Thoracic aorta (tissue), 2 donors: ENCODE data around the gene RPS6KA3. TPM values are rescaled to one million over a fixed set of nuclear protein-coding genes. Genes with fewer than 3 reads are reported as not detected.

Experiments used
- ATAC-seq: fragments of 150-250 bp; one replicate; pipeline ENCODE4 v1.8.0; 2017; ENCODE audit warnings: low read depth; ENCODE audit not compliant: insufficient number of reproducible peaks, low FRiP score
- DNase-seq: peaks from one replicate; pipeline ENCODE4 v3.0.0-alpha.2; 2020; ENCODE audit warnings: low spot score
- H3K27ac ChIP-seq, 2 donors: fragments of 200-600 bp; sonication (generic); 1 replicate in 1 of 2; 2 replicates in 1 of 2; pipeline ENCODE4 v1.5.1; 2016; ENCODE audit warnings: mild to moderate bottlenecking in 2 of 2, moderate library complexity in 2 of 2
- H3K27me3 ChIP-seq: fragments of 200-600 bp; sonication (generic); replicated peaks from 2 replicates; pipeline ENCODE4 v1.6.0; 2016; ENCODE audit warnings: mild to moderate bottlenecking; ENCODE audit not compliant: insufficient read depth
- H3K36me3 ChIP-seq: fragments of 200-600 bp; sonication (generic); one replicate; pipeline ENCODE4 v1.5.1; 2016
- H3K4me1 ChIP-seq, 2 donors: fragments of 200-600 bp; sonication (generic); 1 replicate in 1 of 2; 2 replicates in 1 of 2; pipeline versions ENCODE4 v1.5.1 to v1.6.0; 2016; ENCODE audit warnings: low read depth in 2 of 2, mild to moderate bottlenecking in 1 of 2; ENCODE audit not compliant: control insufficient read depth in 1 of 2
- H3K4me3 ChIP-seq: fragments of 200-600 bp; sonication (generic); 2 replicates; pipeline ENCODE4 v1.5.1; 2016; ENCODE audit warnings: mild to moderate bottlenecking
- H3K9me3 ChIP-seq: fragments of 200-600 bp; sonication (generic); 2 replicates; pipeline ENCODE4 v1.5.1; 2016
- total RNA-seq, 2 donors: library from RNA; depleted of rRNA; stranded (reverse); fragments of >200 nt; gene quantifications; one replicate each; pipeline versions ENCODE4 v1.1.0 to v1.2.3, GENCODE V29; 2016
- TF ChIP-seq, protein P1 (sequence below): fragments of 200-600 bp; sonication (generic); IDR thresholded peaks from one replicate; pipeline ENCODE4 v1.5.1; 2019; ENCODE audit warnings: antibody characterized with exemption

The RPS6KA3 gene
- total RNA-seq, 2 donors from 2014 or later = 24.0 to 64.5 TPM

DNA sequence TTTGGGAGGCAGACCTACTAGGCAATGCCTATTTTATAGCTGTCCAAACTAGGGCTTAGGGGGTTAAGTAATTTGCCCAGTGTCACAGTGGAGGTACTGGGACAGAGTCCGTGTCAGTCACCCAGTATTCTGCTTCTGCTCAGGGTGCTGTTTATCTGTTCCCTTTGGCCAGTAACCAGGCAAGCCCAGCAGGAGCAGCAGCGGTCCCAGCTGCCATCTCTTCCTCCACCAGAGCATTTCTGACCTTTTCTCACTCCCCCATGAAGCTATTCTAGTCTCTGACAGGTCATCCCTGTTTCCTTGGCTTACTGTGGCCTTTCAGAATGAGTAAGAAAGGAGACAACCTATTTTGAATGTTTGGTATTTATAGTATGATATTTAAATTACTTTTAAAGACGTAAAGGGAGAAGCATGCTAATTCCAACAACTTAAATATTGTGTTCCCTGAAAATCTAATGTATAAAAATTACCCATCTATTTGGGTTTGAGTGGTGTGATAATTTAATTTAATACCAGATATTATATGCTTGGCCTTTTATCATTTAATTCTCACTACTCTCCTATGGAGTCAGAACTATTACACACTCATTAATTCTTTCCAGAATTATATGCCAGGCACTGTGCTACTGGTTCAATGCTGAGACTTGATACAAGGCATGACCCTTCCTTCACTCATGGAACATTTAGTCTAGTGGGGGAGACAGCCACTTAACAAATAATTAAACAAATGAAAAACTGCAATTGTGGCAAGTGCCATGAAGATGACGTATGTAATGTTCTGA is 60.6 kb downstream of the RPS6KA3 start:
- Histone ChIP-seq H3K9me3 (no peaks in the 10 kb centered on the region), H3K4me1 (no peaks in the 10 kb centered on the region), H3K4me3 (no peak overlapping the region), H3K27ac (no peak overlapping the region), H3K27me3 (no peaks in the 10 kb centered on the region), H3K36me3 (no peaks in the 10 kb centered on the region)
- ATAC-seq (no peak), DNase-seq (no peak)
- TF ChIP-seq, protein P1, sequence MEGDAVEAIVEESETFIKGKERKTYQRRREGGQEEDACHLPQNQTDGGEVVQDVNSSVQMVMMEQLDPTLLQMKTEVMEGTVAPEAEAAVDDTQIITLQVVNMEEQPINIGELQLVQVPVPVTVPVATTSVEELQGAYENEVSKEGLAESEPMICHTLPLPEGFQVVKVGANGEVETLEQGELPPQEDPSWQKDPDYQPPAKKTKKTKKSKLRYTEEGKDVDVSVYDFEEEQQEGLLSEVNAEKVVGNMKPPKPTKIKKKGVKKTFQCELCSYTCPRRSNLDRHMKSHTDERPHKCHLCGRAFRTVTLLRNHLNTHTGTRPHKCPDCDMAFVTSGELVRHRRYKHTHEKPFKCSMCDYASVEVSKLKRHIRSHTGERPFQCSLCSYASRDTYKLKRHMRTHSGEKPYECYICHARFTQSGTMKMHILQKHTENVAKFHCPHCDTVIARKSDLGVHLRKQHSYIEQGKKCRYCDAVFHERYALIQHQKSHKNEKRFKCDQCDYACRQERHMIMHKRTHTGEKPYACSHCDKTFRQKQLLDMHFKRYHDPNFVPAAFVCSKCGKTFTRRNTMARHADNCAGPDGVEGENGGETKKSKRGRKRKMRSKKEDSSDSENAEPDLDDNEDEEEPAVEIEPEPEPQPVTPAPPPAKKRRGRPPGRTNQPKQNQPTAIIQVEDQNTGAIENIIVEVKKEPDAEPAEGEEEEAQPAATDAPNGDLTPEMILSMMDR = no peak

DNA sequence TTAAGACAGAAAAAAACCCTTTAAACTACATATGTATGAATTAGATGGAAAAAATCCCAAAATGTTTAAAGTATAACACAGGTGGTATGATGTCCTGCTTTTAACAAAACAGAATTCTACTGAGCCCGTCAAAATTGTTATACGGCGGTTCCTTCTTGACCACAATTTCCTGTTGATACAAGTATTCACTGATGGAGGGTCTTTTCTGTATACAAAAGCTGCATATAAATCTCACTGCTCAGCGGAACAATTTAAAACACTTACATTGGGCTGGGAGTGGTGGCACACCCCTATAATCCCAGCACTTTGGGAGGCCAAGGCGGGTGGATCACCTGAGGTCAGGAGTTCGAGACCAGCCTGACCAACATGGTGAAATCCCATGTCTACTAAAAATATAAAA is 62.4 kb downstream of the RPS6KA3 start:
- DNase-seq (no peak), ATAC-seq (no peak)
- Histone ChIP-seq H3K27ac (no peak overlapping the region), H3K4me1 (no peaks in the 10 kb centered on the region), H3K27me3 (no peaks in the 10 kb centered on the region), H3K36me3 (no peaks in the 10 kb centered on the region), H3K9me3 (no peaks in the 10 kb centered on the region), H3K4me3 (no peak overlapping the region)
- TF ChIP-seq, protein P1 = no peak

DNA sequence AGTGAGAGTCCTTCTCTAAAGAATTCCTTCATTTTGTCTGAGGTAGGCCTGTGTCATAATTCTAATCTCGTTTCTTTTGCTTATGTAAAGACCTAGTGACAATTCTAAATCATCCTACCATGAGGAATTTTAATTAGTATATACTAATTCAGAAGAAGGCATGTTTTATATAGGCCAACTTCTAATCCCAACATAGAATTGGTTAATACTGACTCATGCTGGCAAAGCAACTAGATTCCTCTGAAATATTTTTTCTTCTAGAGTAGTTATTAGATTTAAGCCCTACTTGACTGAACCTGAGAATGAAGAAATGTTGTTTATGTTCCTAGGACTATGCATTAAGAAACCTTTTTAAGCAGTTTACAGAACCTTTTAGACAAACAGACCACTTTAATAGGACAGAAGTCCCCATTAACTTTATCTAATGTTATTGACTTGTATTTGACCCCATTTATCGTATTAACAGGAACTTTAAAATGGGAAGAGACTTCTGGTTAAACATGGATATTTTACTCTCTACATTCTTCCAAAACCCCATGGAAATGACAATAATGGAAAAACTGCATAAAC is 69.0 kb downstream of the RPS6KA3 start:
- no peak for DNase-seq
- no peaks in the 10 kb centered on the region for H3K27me3 ChIP-seq
- H3K4me1 ChIP-seq = no peaks in the 10 kb centered on the region
- TF ChIP-seq, protein P1 = no peak
- no peak overlapping the region for H3K27ac ChIP-seq
- ATAC-seq = no peak
- no peak overlapping the region for H3K4me3 ChIP-seq
- H3K36me3 ChIP-seq = no peaks in the 10 kb centered on the region
- no peaks in the 10 kb centered on the region for H3K9me3 ChIP-seq

- DNase-seq (no peak), ATAC-seq (no peak)
- no peaks in the 10 kb centered on the region for H3K36me3 ChIP-seq
- no peaks in the 10 kb centered on the region for H3K4me1 ChIP-seq
- no peaks in the 10 kb centered on the region for H3K27me3 ChIP-seq
- H3K4me3 ChIP-seq = no peak overlapping the region
- TF ChIP-seq, protein P1 = no peak
- no peaks in the 10 kb centered on the region for H3K9me3 ChIP-seq
- no peak overlapping the region for H3K27ac ChIP-seq
Observed at GRCh38 chrX:20189171-20189570, 77.5 kb downstream of the RPS6KA3 start.

DNA sequence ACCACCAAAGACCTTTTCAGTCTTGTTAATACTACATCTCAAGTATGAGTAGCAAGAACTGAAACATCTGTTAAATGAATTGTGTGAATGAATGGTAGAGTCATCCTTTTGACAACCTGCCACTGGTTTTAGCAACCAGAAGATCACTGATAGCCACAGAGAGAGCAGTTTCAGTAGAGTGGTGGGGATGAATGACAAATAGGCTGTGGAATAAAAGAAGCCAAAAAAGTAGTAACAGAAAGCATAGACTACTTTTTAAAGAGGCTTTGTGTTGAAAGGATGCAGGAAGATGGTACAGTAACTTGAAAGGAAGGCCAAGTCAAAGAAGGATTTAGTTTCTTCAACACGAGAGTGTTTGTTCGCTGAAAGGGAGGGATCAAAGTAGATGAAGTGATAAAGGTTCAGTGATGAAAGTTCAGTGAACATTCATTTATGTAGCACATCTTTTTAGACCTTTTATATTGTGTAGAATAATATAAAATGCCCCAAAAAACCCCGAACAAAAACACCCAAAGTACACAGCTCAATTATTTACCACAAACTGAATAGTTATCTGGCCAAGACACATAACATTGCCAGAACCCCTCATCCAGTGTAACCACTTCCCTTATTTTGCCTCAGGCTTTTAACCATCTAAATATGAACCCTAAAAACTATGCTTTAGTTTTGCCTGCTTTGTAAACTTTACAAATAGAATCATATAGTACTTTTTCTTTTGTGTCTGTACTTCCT is 84.9 kb downstream of the RPS6KA3 start:
- Histone ChIP-seq H3K9me3 (no peaks in the 10 kb centered on the region), H3K27ac (no peak overlapping the region), H3K4me1 (no peaks in the 10 kb centered on the region), H3K36me3 (no peaks in the 10 kb centered on the region), H3K27me3 (no peaks in the 10 kb centered on the region), H3K4me3 (no peak overlapping the region)
- ATAC-seq (no peak), DNase-seq (no peak)
- TF ChIP-seq, protein P1 = no peak
